HG03108 (cell line): ENCODE results near the gene KLHDC8A.

Experiments
- ATAC-seq: cut with Tn5 transposase; IDR thresholded peaks from one replicate; pipeline ENCODE4 v1.9.1; 2021; ENCODE audit warnings: moderate library complexity; ENCODE audit not compliant: unreplicated experiment

Gene KLHDC8A

DNA sequence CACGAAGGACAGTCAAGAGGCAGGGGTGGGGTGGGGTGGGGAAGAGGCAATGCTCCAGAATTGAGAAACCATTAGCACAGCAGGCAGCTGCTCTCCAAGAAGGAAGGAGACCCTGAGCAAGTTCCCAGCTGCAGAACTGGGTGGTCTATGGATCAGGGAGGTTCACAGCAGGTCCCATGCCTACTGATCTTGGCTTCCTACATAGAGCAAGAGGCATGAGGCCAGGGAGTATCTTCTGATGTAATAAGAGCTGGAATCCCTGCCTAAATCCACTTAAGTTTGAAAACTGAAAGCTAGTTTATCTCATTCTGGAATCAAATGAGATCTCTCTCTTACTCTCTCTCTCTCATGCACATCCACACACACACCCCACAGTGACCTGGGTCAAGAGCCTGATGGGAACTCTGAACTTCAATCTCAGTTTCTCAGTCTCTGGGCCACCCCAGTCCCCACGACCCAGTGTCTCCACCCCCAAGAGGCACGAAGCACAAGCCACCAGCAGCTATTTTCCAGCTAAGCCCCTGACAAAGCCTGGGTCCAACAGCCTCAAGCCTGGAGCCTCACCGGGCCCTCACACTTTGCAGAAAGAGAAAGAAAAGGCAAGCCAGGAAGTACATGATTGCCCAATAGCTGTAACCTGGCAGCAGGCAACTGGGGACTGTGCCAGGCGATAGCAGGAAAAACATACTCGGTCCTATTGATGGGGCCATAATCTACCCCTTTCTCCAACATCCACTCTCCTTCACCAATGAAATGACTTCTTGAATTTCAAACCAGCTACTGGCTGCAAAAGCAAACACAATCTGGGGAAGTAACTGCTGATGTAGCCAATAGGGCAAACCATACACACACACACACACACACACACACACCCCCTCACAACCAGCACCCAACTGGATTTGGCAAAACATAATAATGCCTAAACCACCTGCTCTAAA, 37.4 kb downstream of the KLHDC8A start:
- no peak for ATAC-seq

DNA sequence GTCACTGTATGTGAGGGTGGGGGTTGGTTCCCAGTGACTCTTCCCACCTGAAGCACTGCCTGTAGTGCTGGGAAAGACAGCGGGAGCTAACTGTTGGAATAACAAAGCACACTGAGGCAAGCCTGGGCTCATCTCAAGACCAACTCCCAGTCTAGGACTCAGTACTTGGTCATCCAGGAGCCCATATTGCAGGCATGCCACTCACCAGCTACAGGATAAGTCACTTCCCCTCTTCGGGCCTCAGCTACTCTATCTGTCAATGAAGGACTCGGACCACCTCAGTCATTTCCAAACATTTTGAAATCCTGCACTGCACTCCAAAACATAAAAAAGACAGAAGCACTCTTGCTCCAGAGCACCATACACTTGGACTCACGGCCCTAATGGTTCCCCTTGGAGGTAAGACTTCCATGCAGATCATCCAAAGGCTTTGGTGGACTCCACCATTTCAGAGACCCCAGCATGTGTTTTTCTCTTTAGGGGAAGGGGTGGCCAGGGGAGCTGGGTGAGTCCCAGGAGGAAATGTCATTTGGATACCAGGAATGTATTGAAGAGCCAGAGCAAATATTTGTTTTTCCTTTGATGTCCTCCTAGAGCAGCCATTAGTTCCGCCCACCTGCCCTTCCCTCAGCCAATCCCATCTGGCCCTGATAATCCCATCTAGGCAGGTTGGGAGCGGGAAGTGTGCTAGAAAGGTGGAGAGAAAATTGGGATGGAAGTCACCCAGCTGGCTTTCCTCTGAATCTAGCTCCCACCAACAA, 38.3 kb downstream of the KLHDC8A start:
- no peak for ATAC-seq

- ATAC-seq = no peak
These were observed 39.3 kb downstream of the KLHDC8A start for GRCh38 chr1:205317311-205317917.

DNA sequence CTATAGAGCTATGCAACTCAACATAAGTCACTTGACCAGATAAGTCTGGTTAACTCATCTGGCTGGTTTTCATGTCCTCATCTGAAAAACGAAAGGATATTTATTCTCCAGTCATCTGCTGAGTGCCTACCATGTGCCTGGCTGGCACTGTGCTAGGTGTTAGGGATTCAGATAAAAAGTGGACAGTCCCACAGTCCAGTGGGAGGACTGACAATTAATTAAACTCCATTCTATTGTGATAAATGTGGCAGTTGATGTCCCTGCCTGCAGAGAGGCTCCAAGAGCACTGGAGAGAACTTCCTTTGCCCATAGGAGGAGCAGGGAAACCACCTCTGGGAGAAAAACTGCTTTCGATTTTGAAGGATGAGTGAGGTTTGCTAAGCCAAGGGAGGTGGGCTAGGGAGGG, 40.6 kb downstream of the KLHDC8A start:
- no peak for ATAC-seq

DNA sequence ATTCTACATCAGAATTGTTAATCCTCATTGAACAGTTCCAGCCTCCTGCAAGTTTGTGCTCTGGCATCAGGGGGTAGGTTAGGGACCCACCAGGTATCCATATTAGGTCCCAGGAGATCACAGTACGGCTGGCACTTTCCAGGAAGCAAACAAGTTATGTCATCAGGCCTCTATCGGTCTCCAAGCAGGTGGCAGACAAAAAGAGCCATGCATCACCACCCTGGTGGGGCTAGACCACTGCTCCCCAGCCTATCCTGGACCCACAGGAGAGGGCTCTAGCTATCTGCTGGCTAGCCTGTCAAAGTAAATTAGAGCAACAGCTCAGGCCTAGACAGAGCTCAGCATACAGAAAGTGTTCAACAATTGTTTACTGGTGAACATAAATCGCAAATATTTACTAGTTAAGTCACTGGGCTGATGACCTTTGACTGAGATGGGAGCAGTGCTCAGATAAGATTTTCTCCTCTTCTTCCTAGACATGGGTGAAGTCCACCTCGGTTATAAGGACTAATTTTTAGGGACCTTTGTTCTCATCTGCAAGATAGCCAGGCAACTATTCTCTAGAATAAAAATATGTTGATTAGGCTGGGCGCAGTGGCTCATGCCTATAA, 41.6 kb downstream of the KLHDC8A start:
- ATAC-seq = no peak

GRCh38 chr1:205313563-205314308, 43.0 kb downstream of the KLHDC8A start:
- ATAC-seq = peak; percentile 56

DNA sequence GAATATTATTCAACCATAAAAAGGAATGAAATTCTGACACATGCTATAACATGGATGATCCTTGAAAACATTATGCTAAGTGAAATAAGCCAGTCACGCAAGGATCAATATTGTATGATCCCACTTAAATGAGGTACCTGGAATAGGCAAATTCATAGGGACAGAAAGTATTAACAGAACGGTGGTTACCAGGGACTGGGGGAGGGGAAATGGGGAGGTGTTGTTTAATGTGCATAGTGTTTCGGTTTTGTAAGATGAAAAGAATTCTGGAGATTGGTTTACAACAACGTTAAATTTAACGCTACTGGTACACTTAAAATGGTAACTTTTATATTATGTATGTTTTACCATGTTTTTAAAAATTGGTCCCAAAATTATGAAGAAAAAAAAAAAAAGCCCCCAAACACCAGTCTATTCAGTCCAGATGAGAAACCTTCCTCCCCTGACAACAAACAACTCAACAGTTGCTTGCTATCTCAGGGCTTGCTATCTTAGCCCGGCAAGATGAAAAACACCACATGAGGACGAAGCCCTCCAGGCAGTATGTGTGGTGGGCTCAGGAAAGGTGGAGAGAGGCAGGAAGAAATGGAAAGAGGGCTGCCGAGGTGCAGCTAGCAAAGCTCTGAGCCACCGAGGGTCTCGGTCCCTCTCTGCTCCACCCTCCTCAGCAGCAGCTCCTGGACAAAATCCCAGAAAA, 43.7 kb downstream of the KLHDC8A start:
- ATAC-seq = no peak

- ATAC-seq = no peak
These were observed 45.6 kb downstream of the KLHDC8A start for GRCh38 chr1:205310976-205311704.

DNA sequence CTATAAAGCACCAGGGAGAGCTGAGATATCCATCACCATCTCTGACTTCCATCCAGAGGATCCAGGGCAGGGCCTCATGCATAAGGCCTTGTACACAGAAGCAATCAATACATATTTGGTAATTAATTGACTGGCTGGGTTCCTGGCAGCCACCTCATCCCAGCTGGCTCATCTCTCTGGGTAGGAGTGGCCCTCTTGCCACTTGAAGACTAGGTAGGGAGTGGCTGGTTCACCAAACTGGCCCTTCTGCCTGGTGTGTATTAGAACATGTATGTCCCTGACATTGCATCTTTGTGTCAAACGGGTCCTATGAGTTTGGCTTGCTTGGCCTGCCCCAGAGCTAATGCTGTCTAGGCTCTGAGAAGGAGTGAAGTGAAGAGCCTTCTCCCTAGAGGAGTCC, 47.0 kb downstream of the KLHDC8A start:
- no peak for ATAC-seq

- no peak for ATAC-seq
These were observed 49.7 kb downstream of the KLHDC8A start for GRCh38 chr1:205306929-205307566.

DNA sequence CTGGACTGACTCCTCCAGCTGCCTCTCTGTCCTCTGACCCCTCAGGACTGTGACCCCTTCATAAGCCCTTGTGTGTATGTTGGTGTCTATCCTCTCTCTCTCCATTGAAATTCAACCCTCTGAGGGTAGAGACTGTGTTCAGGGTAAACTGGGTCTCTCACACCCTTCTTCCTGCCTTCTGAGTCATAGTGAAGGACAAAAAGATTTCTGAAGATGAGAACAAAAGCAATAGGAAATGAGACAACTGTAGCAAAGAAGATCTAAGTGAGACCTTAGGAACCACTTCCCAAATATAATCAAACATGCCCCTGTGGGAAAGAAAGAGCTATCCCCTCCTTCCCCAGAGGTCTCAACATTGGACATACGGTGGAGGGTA, 52.0 kb downstream of the KLHDC8A start:
- ATAC-seq = no peak

DNA sequence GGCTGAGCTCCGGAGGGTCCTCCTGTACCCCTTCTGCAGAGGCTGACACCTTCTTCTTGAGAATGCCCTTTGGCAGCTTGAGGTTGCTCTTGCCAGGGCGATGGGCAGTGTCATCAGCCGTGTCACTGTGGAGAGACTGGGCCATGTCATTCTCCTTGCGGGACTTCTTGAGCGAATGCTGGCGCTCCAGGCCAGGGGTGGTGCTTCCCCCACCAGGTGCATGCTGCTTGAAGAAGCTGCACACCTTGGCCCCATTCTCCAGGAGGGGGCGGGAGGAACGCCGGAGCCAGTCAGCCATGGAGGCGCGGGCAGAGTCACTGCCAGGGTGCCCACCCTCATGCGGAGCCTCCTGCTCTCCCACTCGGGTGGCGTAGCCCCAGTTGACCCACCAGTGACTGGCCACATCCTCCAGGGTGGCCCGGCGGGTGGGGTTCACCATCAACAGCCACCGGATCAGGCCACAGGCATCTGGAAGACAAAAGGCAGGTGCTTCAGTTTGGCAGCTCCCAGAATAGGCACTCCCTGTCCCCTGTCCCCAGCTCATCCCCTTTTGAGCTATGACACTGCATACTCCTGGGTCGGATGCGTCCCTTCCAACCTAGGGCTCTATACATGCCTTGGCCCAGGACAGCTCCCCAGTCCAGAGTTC, 52.6 kb downstream of the KLHDC8A start:
- ATAC-seq = no peak

DNA sequence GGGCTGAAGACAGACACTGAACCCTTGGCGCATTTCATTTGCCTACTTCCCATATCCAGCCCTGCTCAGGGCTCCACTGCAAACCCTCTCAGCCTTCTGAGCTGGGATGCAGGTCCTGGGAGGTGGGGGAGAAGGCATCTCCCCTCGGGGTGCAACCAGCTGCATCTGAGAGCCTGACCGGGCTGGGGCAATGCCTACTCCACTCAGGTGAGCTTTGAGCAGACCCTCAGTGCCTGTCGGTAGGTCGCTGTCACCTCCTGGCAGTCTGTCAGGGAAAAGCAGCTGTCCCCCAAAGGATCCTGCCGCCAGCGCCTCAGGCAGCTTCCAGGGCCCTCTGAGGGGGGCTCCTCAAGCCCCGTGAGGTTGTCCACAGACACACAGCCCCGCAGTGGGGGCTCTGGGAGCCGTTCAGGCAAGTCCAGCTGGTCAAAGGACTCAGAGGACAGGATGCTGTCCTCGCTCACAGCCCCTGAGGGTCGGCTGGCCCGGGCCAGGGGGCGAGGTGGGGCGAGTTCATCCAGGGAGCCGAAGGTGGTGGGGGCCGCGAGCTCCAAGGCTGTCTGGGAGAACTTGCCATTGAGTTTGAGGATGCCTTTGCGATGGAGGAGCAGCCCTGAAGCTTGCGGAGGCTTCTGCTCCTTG, 53.4 kb downstream of the KLHDC8A start:
- no peak for ATAC-seq

GRCh38 chr1:205301842-205302588, 54.7 kb downstream of the KLHDC8A start:
- no peak for ATAC-seq

DNA sequence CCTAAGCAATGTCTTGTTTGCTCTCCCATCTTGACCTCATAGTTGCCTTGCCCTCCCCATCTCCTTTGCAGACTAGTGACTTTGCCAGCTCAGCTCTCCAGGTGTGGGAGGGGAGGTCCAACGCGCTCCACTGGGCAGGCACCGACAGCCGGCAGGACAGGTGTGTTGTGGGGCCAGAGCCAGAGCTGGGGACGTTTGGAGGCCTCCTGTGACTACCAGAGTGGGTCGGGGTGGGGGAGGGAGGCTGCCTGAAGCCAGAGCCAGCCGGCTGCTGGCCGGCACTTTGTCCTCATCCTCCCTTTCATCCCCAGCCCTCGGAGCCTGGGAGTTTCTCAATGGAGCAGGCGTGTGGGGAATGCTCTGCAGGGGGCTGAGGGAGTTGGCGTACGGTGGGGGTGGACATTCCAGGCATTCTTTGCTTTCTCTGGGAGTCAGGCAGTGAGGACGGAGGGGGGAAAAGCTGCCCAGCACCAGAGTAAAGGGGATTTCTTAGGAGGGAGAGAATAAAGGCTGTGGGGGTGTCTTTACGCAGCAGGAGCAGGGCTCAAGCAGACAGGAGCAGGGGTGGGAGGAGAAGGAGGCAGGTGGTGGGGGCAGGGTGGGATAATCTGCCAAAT, 55.4 kb downstream of the KLHDC8A start:
- no peak for ATAC-seq

DNA sequence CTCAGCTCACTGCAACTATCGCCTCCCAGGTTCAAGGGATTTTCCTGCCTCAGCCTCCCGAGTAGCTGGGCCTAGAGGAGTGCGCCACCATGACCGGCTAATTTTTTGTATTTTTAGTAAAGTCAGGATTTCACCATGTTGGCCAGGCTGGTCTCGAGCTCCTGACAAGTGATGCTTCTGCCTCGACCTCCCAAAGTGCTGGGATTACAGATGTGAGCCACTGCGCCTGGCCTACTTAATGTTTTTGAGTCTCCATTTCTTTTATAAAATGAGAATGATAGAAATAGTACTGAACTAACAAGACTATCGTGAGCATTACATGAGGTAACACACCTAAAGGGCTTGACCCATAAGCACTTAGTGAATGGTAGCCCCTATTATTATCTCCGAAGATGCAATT, 56.6 kb downstream of the KLHDC8A start:
- no peak for ATAC-seq
